GM21381 (cell line): ENCODE data around the gene EFS.

Experiments
- ATAC-seq: cut with Tn5 transposase; IDR thresholded peaks from one replicate; pipeline ENCODE4 v1.9.1; 2021; ENCODE audit warnings: mild to moderate bottlenecking, moderate library complexity; ENCODE audit not compliant: unreplicated experiment

EFS gene

GRCh38 chr14:23359722-23360447, 5.1 kb downstream of the EFS start:
- ATAC-seq = no peak

- ATAC-seq = no peak
Observed at GRCh38 chr14:23359167-23359626, 5.8 kb downstream of the EFS start.

DNA sequence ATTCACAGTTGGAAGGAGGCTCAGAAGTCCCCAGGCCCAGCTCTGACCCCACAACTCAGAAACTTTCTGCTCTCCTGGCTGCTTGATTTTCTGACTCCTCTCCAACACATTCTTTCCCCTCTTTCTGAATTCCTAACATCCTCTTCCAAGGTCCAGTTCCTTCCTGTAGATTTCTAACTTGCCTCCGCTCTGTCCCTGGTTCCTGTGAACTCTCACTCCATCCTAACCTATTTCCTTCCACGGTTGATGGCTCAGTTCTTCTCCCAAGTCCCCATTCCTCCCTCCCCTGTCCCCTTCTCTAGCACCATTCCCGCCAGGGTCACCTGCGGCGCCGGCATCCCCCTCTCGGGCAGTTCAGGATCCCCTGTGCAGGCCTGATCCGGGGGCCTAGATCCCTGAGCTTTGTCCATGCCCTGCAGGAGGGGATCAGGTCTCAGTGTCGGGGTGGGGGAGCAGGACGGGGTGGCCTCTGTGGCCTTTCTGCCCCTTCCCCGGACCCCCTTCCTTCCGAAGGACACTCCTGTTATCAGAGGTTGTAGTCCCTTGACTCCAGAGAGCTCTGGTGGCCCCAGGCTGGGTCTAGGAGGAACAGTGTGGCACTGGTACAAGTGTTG, 6.3 kb downstream of the EFS start:
- no peak for ATAC-seq

- ATAC-seq = no peak
Observed at GRCh38 chr14:23358042-23358441, 6.9 kb downstream of the EFS start.

GRCh38 chr14:23357261-23357660, 7.7 kb downstream of the EFS start:
- no peak for ATAC-seq

DNA sequence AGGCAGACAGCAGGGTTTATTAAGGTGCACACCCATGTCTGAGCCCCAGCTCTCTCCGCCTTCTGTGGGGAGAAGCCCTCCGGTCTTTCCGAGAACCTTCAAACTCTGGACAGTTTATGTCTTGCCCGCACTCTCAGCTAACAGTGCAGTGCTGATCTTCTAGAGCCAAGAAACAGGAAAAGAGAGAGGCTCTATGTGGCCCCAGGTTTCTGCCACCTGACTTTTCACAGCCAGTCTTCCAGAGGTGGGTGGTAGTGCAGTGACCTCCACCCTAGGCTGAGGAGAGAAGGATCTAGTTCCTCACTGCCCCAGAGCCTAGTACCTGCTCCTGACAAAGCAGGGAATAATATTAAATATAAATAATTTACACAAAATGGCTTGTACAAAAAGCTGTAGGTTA, 8.3 kb downstream of the EFS start:
- no peak for ATAC-seq

- ATAC-seq = no peak
Observed at GRCh38 chr14:23355871-23356435, 9.0 kb downstream of the EFS start.

- ATAC-seq = no peak
Observed at GRCh38 chr14:23354990-23355389, 10.0 kb downstream of the EFS start.

GRCh38 chr14:23353433-23353780, 11.6 kb downstream of the EFS start:
- no peak for ATAC-seq

- no peak for ATAC-seq
Observed at GRCh38 chr14:23352506-23353432, 12.2 kb downstream of the EFS start, which contains the start of gene SLC22A17. SLC22A17 (minus strand) TSS chr14:23352887.

DNA sequence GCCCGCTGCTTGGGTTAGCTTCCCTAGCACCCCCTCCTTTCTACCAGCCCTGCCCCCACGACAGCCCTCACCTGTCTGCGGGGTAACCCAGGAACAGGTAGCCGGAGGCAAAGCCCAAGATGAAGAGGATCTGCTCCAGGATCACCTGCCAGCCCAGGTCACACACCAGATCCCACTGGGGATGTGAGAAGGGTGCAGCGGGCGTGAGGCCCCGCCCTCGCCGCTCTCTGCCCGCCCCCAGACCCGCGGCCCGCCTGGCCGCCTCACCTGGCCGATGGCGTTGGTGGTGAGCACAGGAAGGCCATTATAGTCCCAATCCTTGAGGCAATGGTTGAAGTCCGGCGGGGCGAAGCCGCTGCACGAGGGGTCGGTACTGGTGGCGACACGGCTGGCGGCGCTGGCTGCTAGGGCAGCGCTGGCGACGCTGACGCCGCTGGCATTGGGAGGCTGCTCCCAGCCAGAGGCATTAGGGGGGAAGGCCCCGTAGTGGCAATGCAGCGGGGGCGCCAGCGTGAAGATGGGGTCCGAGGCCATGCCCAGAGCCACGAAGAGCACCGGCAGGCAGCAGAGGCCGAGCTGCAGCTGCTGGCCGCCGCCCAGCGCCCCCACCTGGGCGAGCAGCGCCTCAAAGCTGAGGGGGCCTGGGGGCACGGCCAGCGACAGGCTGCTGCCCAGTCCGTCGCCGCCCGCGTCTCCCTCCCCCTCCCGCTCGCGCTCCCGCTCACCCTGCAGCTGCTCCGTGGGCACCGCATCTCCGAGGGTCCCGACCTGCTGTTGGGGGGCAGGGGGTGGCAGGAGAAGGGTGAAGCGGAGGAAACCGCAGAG, 13.1 kb downstream of the EFS start:
- no peak for ATAC-seq

- no peak for ATAC-seq
Observed at GRCh38 chr14:23349156-23349845, 15.7 kb downstream of the EFS start.

GRCh38 chr14:23348297-23348655, 16.7 kb downstream of the EFS start:
- ATAC-seq = no peak

- ATAC-seq = no peak
Observed at GRCh38 chr14:23347406-23348296, 17.3 kb downstream of the EFS start.

DNA sequence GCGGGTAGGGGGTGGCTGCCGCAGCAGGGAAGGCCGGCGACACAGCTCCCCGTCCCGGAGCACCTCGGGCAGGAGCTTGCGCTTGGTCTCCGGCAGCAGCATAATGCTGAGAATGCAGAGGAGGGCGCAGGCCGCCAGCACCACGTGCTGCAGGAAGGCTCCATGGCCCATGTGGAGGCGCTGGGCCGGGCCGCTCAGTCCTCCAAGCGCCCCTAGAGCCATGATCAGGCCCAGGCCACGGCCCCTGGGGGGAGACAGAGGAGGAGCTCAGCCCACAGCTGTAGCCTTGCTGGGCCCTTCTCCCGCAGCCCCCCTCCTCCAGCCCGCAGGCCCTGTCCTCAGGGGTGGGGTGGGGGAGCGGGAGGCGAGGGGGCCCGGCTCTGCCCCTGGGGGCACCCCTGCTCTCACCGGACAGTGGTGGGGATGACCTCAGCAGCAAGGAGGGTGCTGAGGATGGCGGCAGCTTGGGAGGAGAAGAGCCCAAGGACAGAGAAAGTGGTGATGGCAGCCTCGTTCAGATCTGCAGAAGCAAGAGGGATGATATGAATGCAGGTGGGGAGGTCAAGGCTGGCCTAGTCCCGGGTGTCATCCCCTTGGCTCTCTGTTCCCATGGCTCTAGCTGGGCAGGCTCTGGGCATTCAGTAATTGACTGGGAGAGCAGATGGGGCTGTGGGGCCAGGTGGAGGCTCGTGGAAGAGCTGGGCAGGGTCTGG, 18.1 kb downstream of the EFS start:
- ATAC-seq = no peak

DNA sequence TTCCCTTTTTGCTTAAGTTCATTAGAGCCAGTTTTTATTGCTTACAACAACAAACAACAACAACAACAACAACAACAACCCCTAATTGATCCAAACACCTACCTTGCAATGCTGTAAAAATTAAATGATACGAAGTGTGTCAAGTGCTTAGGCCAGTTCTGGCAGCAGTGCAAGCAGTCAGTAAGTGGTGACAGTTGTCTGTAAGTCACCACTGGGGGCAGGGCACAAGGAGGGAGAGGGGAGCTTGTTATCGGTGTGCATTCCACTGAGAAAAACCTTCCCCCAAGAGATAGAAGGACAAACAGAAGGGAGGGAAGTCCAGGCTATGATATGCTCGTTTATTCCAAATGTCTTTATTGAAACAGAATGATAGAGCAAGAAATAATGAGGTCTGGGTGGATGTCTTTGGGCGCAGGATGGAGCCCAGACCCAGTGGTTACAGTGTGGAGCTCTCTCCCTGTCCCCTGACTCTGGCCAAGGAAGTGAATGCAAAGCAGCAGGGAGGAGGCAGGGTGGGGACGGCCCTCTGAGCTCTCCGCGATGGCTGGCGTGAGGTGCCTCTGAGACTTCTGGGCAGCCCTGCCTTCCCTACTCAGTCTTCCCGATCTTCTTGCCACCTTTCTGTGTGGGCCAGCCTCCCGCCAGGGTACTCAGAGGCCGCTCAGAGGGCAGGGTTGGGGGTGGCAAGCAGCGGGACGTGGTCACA, 18.8 kb downstream of the EFS start:
- ATAC-seq = no peak

DNA sequence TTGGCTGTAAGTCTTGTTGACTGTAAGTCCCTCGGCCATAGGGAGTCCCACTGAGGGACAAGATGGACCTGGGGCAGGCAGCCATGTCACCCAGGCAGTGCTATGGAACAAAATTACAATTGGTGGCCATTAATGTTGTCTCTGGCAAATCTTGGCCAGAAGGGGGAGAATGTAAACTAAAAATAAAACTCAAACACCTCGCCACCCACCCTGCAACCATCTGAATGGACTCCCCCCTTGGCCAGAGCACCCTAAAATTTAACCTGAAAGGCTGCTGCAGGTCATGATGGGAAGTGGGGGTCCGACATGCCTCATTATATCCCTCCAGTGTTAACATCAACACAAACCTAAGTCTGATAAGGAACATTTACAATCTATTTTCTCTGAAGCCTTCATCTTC, 20.5 kb downstream of the EFS start:
- ATAC-seq = no peak
